ENCODE data around the gene AKAP5. TPM values are rescaled to one million over a fixed set of nuclear protein-coding genes. Genes with fewer than 3 reads are reported as not detected.

The AKAP5 gene
- total and polyA plus RNA-seq, 9 of the 15 experiments (the other 6 are each of a cell fraction or from before 2014, with no cell fraction given), result 0.06 to 0.94 (median 0.34) TPM

DNA sequence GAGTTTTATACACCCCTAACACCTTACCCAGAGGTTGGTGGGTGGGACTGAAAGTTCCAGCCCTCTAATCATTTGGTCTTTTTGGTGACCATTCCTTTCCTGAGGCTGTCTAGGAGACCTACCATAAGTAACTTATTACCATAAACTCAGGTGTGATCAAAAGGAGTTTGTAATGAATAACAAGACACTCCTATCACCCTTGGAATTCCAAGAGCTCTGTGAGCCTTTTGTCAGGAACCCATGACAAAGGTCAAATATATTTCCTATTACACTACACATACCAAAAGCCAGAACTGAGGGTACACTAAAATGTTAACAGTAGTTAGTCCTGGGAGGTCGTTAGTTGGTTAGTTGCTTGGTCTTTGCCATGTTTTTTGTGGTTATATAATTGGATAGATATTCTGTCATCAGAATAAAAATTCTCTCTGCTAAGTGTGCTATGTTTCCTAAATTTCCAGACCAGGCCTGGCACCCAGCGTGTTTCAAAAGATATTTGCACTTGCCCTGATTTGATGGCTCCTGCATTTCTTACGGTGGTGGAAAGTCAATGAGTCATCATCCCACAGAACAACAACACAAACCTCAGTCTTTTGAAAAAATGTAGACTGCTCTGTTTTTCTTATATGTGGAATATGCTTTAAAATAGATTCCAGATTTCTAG lies 27.0 kb upstream of the AKAP5 start (continued):
- TF ChIP-seq IRF1 (CRISPR knock-in tag; IDR thresholded peaks at IDR 0.05; ENCODE audit: borderline replicate concordance), result no peak

- H3K27me3 ChIP-seq (ENCODE audit: control insufficient read depth in 2 of 2, insufficient read depth in 2 of 2, low read length in 2 of 2), result no peaks in the 10 kb centered on the region
- no peaks in the 10 kb centered on the region for H3K9me3 ChIP-seq (replicated peaks; ENCODE audit: control insufficient read depth, insufficient read depth, low read depth, low read length)
- no peak overlapping the region for H2AFZ ChIP-seq (ENCODE audit: low read depth, low read length)
- in situ Hi-C loops (cut with MboI), result no loop called here
- intact Hi-C loops (cut with micrococcal nuclease), result no loop called here
- no TSS peak for BruUV-seq (replicated peaks)
- ATAC-seq (no peak), FAIRE-seq (no peak), DNase-seq (ENCODE audit: extremely low read depth in 1 of 4, low spot score in 3 of 4) (no peak)
- no peaks in the 10 kb centered on the region for H3K79me2 ChIP-seq (ENCODE audit: control insufficient read depth, insufficient read depth, low read length)
- ChIA-PET CTCF (ENCODE audit: low intra/inter-chr PET ratio) (no interaction called here), POLR2A (interaction anchor here (0.7 kb wide), 1 partner anchor 118 kb away, joined by 3 read pairs; no protein-coding TSS in a partner anchor)
- H3K36me3 ChIP-seq (ENCODE audit: control insufficient read depth, insufficient read depth, low read length), result peaks cover 87% of the 10 kb centered on the region
- 95% methylated on average over 6 of the region's 6 CpGs for WGBS (ENCODE audit: insufficient coverage, low coverage, missing lambda C conversion rate)
- H3K4me2 ChIP-seq (ENCODE audit: insufficient read depth, low read length), result no peak overlapping the region
- H3K4me1 ChIP-seq (replicated peaks in 1 of 2; ENCODE audit: control insufficient read depth in 2 of 2, insufficient read depth in 2 of 2, low read length in 2 of 2), result no peaks in the 10 kb centered on the region
- H3K9me1 ChIP-seq (ENCODE audit: control insufficient read depth, insufficient read depth, low read length), result no peaks in the 10 kb centered on the region
- H4K20me1 ChIP-seq (replicated peaks; ENCODE audit: control insufficient read depth, insufficient read depth, low read length), result no peaks in the 10 kb centered on the region
- no peak overlapping the region for H3K9ac ChIP-seq (ENCODE audit: insufficient read depth in 1 of 2, low read depth in 2 of 2, low read length in 2 of 2)
- H3K27ac ChIP-seq (ENCODE audit: extremely low read depth, low read depth, low read length), result no peak overlapping the region
- no peak overlapping the region for H3K4me3 ChIP-seq
- no peak for TF ChIP-seq FOS (IDR thresholded peaks at IDR 0.05; ENCODE audit: extremely low read depth, insufficient read length)
- no peak for TF ChIP-seq MAZ (CRISPR knock-in tag; conservative IDR thresholded peaks at IDR 0.05 in 1 of 2, IDR thresholded peaks at IDR 0.05 in 1 of 2)
- TF ChIP-seq PRDM10 (IDR thresholded peaks at IDR 0.05; ENCODE audit: partially characterized antibody), result no peak
- no peak for TF ChIP-seq HNRNPUL1 (IDR thresholded peaks at IDR 0.05; ENCODE audit: low read length)
- TF ChIP-seq, protein P1, sequence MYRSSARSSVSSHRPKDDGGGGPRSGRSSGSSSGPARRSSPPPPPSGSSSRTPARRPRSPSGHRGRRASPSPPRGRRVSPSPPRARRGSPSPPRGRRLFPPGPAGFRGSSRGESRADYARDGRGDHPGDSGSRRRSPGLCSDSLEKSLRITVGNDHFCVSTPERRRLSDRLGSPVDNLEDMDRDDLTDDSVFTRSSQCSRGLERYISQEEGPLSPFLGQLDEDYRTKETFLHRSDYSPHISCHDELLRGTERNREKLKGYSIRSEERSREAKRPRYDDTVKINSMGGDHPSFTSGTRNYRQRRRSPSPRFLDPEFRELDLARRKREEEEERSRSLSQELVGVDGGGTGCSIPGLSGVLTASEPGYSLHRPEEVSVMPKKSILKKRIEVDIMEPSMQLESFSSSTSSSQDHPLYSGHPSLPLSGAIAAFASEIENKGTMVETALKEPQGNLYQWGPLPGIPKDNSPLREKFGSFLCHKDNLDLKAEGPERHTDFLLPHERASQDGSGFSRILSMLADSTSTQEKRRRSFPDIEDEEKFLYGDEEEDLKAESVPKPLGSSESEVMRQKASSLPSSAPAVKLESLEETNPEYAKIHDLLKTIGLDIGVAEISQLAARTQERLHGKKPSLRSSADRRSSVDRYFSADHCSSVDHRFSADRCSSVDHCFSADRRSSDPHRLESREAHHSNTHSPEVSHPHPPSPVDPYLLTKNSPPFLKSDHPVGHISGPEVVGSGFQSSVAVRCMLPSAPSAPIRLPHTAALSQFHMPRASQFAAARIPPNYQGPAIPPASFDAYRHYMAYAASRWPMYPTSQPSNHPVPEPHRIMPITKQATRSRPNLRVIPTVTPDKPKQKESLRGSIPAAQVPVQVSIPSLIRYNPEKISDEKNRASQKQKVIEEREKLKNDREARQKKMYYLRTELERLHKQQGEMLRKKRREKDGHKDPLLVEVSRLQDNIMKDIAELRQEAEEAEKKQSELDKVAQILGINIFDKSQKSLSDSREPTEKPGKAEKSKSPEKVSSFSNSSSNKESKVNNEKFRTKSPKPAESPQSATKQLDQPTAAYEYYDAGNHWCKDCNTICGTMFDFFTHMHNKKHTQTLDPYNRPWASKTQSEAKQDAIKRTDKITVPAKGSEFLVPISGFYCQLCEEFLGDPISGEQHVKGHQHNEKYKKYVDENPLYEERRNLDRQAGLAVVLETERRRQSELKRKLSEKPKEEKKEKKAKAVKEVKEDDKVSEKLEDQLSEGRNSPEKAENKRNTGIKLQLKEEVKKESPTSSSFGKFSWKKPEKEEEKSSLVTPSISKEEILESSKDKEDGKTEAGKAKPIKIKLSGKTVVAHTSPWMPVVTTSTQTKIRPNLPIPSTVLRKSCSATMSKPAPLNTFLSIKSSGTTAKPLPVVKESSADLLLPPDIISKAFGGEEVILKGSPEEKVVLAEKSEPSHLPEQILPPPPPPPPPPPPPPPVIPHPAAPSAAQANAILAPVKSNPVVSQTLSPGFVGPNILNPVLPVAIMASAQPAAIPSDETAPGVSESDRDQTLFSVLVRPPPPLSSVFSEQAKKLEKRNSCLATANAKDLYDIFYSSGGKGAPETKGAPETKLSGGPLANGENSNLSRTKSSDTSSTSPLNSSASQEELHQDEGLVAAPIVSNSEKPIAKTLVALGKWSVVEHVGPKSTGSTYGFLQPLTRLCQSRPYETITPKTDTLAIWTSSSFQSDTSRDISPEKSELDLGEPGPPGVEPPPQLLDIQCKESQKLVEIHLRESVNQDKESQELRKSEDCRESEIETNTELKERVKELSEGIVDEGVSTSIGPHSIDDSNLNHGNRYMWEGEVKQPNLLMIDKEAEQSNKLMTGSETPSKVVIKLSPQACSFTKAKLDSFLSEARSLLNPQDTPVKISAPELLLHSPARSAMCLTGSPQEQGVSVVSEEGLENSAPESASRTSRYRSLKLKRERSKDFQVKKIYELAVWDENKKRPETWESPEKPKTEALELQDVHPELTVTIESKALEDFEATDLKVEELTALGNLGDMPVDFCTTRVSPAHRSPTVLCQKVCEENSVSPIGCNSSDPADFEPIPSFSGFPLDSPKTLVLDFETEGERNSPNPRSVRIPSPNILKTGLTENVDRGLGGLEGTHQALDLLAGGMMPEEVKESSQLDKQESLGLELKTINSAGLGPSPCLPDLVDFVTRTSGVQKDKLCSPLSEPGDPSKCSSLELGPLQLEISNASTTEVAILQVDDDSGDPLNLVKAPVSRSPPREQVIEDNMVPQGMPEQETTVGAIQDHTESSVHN (IDR thresholded peaks at IDR 0.05; ENCODE audit: borderline replicate concordance in 1 of 2, low read depth in 1 of 2), result no peak
Observed at GRCh38 chr14:64439141-64439540, 26.2 kb upstream of the AKAP5 start.

Measured in K562 (cell line).